Glutamatergic neuron (in vitro differentiated cells): ENCODE measurements around the gene SUDS3. TPM values are rescaled to one million over a fixed set of nuclear protein-coding genes. Genes with fewer than 3 reads are reported as not detected.

Experiments used
- DNase-seq: peaks from one replicate; pipeline ENCODE4 v3.0.0; 2022
- H3K27ac Mint-ChIP-seq: one replicate; pipeline ENCODE4 v1.8.0; 2020; ENCODE audit warnings: mild to moderate bottlenecking, mixed read lengths, inconsistent platforms; ENCODE audit not compliant: unreplicated experiment
- H3K27me3 Mint-ChIP-seq: one replicate; pipeline ENCODE4 v1.8.0; 2020; ENCODE audit warnings: mild to moderate bottlenecking, moderate library complexity, mixed read lengths, inconsistent platforms; ENCODE audit not compliant: unreplicated experiment
- H3K36me3 Mint-ChIP-seq: one replicate; pipeline ENCODE4 v1.8.0; 2020; ENCODE audit warnings: mild to moderate bottlenecking, mixed read lengths, inconsistent platforms; ENCODE audit not compliant: unreplicated experiment
- H3K4me1 Mint-ChIP-seq: one replicate; pipeline ENCODE4 v1.8.0; 2020; ENCODE audit warnings: mild to moderate bottlenecking, low read depth, mixed read lengths, inconsistent platforms; ENCODE audit not compliant: unreplicated experiment
- H3K4me3 Mint-ChIP-seq: one replicate; pipeline ENCODE4 v1.8.0; 2020; ENCODE audit warnings: mild to moderate bottlenecking, mixed read lengths, inconsistent platforms; ENCODE audit not compliant: unreplicated experiment
- H3K9me3 Mint-ChIP-seq: one replicate; pipeline ENCODE4 v1.8.0; 2020; ENCODE audit warnings: mild to moderate bottlenecking, moderate library complexity, mixed read lengths, inconsistent platforms; ENCODE audit not compliant: unreplicated experiment
- CTCF ChIP-seq: fragments of 200-600 bp; sonication (generic); IDR thresholded peaks from one replicate; pipeline ENCODE4 v1.5.0; 2021; ENCODE audit not compliant: partially characterized antibody, unreplicated experiment
- total RNA-seq: library from RNA; stranded (reverse); fragmentation: NEBNext Ultra II Directional; extraction: Animal tissue kit (Norgen Biotek cat#: 25700); gene quantifications from one replicate; pipeline ENCODE4 v1.2.1, GENCODE V29; 2021; ENCODE audit not compliant: unreplicated experiment

The SUDS3 gene
- total RNA-seq, 1 donor from 2014 or later = 32.5 TPM

GRCh38 chr12:118330421-118331018 is 45.8 kb upstream of the SUDS3 start:
- peak overlapping the region; percentile 23 for H3K27ac Mint-ChIP-seq
- TF ChIP-seq CTCF = no peak
- H3K4me1 Mint-ChIP-seq = peaks cover 6% of the 10 kb centered on the region
- no peak for DNase-seq
- H3K4me3 Mint-ChIP-seq = no peak overlapping the region
- peaks cover 2% of the 10 kb centered on the region for H3K9me3 Mint-ChIP-seq
- peaks cover 2% of the 10 kb centered on the region for H3K27me3 Mint-ChIP-seq
- no peaks in the 10 kb centered on the region for H3K36me3 Mint-ChIP-seq

- Mint-ChIP-seq H3K27ac (no peak overlapping the region), H3K4me3 (no peak overlapping the region), H3K27me3 (peaks cover 2% of the 10 kb centered on the region), H3K9me3 (peaks cover 2% of the 10 kb centered on the region), H3K4me1 (peaks cover 6% of the 10 kb centered on the region), H3K36me3 (no peaks in the 10 kb centered on the region)
- no peak for TF ChIP-seq CTCF
- DNase-seq = no peak
Measured at GRCh38 chr12:118332511-118332910, 43.8 kb upstream of the SUDS3 start.

- Mint-ChIP-seq H3K4me1 (peaks cover 6% of the 10 kb centered on the region), H3K9me3 (peaks cover 2% of the 10 kb centered on the region), H3K27me3 (peaks cover 2% of the 10 kb centered on the region), H3K4me3 (no peak overlapping the region), H3K27ac (no peak overlapping the region), H3K36me3 (no peaks in the 10 kb centered on the region)
- no peak for TF ChIP-seq CTCF
- DNase-seq = no peak
Measured at GRCh38 chr12:118334241-118334640, 42.1 kb upstream of the SUDS3 start.

GRCh38 chr12:118334939-118335567 is 41.3 kb upstream of the SUDS3 start:
- peaks cover 2% of the 10 kb centered on the region for H3K27me3 Mint-ChIP-seq
- TF ChIP-seq CTCF = no peak
- peaks cover 2% of the 10 kb centered on the region for H3K9me3 Mint-ChIP-seq
- no peak overlapping the region for H3K4me3 Mint-ChIP-seq
- no peak for DNase-seq
- no peak overlapping the region for H3K27ac Mint-ChIP-seq
- peaks cover 2% of the 10 kb centered on the region for H3K4me1 Mint-ChIP-seq
- no peaks in the 10 kb centered on the region for H3K36me3 Mint-ChIP-seq

GRCh38 chr12:118336123-118336522 is 40.2 kb upstream of the SUDS3 start:
- Mint-ChIP-seq H3K9me3 (peaks cover 2% of the 10 kb centered on the region), H3K27ac (no peak overlapping the region), H3K4me3 (no peak overlapping the region), H3K27me3 (no peaks in the 10 kb centered on the region), H3K4me1 (no peaks in the 10 kb centered on the region), H3K36me3 (no peaks in the 10 kb centered on the region)
- no peak for DNase-seq
- no peak for TF ChIP-seq CTCF
